ENCODE data around the gene ALG3. TPM values are rescaled to one million over a fixed set of nuclear protein-coding genes. Genes with fewer than 3 reads are reported as not detected.

Gene ALG3
- total RNA-seq, 1 experiment from 2014 or later: 95.1 TPM

DNA sequence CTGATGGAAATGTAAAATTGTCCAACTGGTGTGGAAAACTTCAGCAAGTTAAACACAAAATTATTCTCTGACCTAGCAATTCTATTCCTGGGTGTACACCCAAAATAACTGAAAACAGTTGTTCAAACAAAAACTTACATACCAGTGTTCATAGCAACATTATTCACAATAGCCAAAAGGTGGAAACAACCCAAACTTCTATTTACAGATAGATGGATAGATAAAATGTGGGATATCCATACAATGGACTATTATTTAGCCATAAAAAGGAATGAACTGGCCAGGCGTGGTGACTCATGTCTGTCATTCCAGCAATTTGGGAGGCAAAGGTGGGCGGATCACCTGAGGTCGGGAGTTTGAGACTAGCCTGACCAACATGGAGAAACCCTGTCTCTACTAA is 26.2 kb downstream of the ALG3 start:
- no TSS peak for BruUV-seq (replicated peaks)
- Histone ChIP-seq H3K27me3 (ENCODE audit: insufficient read depth, low read depth) (peaks cover 15% of the 10 kb centered on the region; the same call in 1 of the 2 replicates), H4K20me1 (ENCODE audit: insufficient read depth) (no peaks in the 10 kb centered on the region), H3K4me1 (replicated peaks; ENCODE audit: insufficient read depth) (no peaks in the 10 kb centered on the region), H3K4me2 (no peak overlapping the region), H3F3A (ENCODE audit: insufficient read depth, low read depth) (no peaks in the 10 kb centered on the region), H3K79me2 (ENCODE audit: low read depth) (no peaks in the 10 kb centered on the region), H3K27ac (no peak overlapping the region), H3K9me2 (ENCODE audit: insufficient read depth) (no peaks in the 10 kb centered on the region), H3K9me3 (ENCODE audit: insufficient read depth, low read depth) (no peaks in the 10 kb centered on the region), H3K4me3 (no peak overlapping the region), H3K36me3 (ENCODE audit: low read depth) (no peaks in the 10 kb centered on the region), H2AFZ (no peak overlapping the region)
- TF ChIP-seq, protein P1, sequence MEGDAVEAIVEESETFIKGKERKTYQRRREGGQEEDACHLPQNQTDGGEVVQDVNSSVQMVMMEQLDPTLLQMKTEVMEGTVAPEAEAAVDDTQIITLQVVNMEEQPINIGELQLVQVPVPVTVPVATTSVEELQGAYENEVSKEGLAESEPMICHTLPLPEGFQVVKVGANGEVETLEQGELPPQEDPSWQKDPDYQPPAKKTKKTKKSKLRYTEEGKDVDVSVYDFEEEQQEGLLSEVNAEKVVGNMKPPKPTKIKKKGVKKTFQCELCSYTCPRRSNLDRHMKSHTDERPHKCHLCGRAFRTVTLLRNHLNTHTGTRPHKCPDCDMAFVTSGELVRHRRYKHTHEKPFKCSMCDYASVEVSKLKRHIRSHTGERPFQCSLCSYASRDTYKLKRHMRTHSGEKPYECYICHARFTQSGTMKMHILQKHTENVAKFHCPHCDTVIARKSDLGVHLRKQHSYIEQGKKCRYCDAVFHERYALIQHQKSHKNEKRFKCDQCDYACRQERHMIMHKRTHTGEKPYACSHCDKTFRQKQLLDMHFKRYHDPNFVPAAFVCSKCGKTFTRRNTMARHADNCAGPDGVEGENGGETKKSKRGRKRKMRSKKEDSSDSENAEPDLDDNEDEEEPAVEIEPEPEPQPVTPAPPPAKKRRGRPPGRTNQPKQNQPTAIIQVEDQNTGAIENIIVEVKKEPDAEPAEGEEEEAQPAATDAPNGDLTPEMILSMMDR (conservative IDR thresholded peaks at IDR 0.05): no peak
- TF ChIP-seq EZH2 (IDR thresholded peaks at IDR 0.05; ENCODE audit: low read depth): no peak
- DNase-seq: peak in 1 of 2 experiments; percentile 52
- POLR2A ChIA-PET (ENCODE audit: unreplicated experiment): no interaction called here
- CTCF ChIA-PET: interaction anchor here (0.7 kb wide), 1 partner anchor 95 kb away, joined by 3 read pairs; no protein-coding TSS in a partner anchor
- intact Hi-C loops (cut with micrococcal nuclease; ENCODE audit: unreplicated experiment): no loop called here

DNA sequence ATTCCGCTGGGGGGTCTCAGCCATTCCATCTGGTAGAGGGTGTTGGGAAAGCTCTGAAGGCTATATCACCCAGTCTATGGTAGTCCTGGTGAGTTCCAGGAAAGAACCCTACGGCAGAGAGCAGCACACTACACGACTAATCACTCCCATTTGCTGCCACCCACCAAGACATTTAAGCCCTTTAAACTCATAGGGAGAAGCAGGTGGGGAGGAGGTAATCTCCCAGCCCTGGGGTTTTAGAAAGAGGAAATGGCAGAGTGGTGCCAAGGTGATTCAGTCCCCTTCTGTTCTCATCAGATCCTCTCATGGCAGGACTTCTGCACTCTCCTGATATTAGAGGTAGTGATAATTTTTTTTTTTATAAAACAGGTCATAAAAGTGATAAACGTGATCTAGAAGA is 29.9 kb downstream of the ALG3 start:
- ChIA-PET CTCF (no interaction called here), POLR2A (ENCODE audit: unreplicated experiment) (no interaction called here)
- no peaks in the 10 kb centered on the region for H3K9me2 ChIP-seq (ENCODE audit: insufficient read depth)
- 0 out of 2 replicates have a peak, but pooled peaks cover 4% of the 10 kb centered on the region for H3K27me3 ChIP-seq (ENCODE audit: insufficient read depth, low read depth)
- no peaks in the 10 kb centered on the region for H3K9me3 ChIP-seq (ENCODE audit: insufficient read depth, low read depth)
- H3K27ac ChIP-seq: no peak overlapping the region
- intact Hi-C loops (cut with micrococcal nuclease; ENCODE audit: unreplicated experiment): no loop called here
- H3K79me2 ChIP-seq (ENCODE audit: low read depth): no peaks in the 10 kb centered on the region
- BruUV-seq (replicated peaks): no TSS peak
- H3K36me3 ChIP-seq (ENCODE audit: low read depth): no peaks in the 10 kb centered on the region
- DNase-seq: no peak
- H2AFZ ChIP-seq: no peak overlapping the region
- H3K4me2 ChIP-seq: no peak overlapping the region
- TF ChIP-seq EZH2 (IDR thresholded peaks at IDR 0.05; ENCODE audit: low read depth): no peak
- TF ChIP-seq, protein P1 (conservative IDR thresholded peaks at IDR 0.05): no peak
- no peaks in the 10 kb centered on the region for H4K20me1 ChIP-seq (ENCODE audit: insufficient read depth)
- H3F3A ChIP-seq (ENCODE audit: insufficient read depth, low read depth): no peaks in the 10 kb centered on the region
- no peak overlapping the region for H3K4me3 ChIP-seq
- H3K4me1 ChIP-seq (replicated peaks; ENCODE audit: insufficient read depth): no peaks in the 10 kb centered on the region

DNA sequence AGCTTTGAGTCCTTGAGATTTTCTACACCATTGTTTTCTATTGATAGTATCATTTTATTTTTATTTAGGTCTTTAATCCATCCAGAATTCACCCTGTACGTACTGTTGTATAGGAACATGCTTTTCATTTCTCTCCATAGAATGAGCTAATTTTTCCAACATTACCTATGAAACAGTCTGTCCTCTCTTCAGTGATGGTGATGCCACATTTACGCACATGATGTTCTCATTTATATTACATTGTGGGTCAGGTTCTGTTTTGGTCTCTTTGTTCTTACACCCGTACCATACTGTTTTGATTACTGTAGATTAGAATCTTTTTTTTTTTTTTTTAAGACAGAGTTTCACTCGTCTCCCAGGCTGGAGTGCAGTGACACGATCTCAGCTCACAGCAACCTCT is 37.0 kb downstream of the ALG3 start:
- Histone ChIP-seq H4K20me1 (ENCODE audit: insufficient read depth) (no peaks in the 10 kb centered on the region), H3F3A (ENCODE audit: insufficient read depth, low read depth) (no peaks in the 10 kb centered on the region), H3K9me3 (ENCODE audit: insufficient read depth, low read depth) (no peaks in the 10 kb centered on the region), H3K36me3 (ENCODE audit: low read depth) (no peaks in the 10 kb centered on the region), H3K27me3 (ENCODE audit: insufficient read depth, low read depth) (peaks cover 14% of the 10 kb centered on the region), H3K4me3 (no peak overlapping the region), H3K4me1 (replicated peaks; ENCODE audit: insufficient read depth) (no peaks in the 10 kb centered on the region), H3K9me2 (ENCODE audit: insufficient read depth) (no peaks in the 10 kb centered on the region), H2AFZ (no peak overlapping the region), H3K79me2 (ENCODE audit: low read depth) (no peaks in the 10 kb centered on the region), H3K27ac (no peak overlapping the region), H3K4me2 (no peak overlapping the region)
- ChIA-PET POLR2A (ENCODE audit: unreplicated experiment) (no interaction called here), CTCF (no interaction called here)
- no TSS peak for BruUV-seq (replicated peaks)
- TF ChIP-seq, protein P1 (conservative IDR thresholded peaks at IDR 0.05): no peak
- no peak for TF ChIP-seq EZH2 (IDR thresholded peaks at IDR 0.05; ENCODE audit: low read depth)
- DNase-seq: no peak
- intact Hi-C loops (cut with micrococcal nuclease; ENCODE audit: unreplicated experiment): no loop called here
